Measurements from ENCODE around the gene FGF11.

DNA sequence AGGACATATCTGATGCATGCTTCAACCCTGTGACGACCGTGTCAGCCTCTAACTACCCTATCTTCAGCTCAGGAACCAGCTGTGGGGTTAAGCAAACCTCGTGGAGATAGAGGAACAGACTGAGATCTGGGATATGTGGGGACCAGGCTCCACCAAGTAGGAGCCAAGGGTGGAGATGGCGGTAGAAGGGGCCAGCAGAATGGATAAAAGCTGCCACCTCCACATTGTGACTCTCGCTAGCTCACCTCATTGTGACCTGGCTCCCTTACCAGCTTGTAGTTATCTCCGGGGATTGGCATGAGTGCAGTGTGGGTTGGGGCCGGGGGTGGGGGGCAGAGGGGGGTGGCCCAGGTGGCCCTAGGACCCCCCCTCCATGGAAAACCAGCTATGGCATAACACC lies 14.0 kb upstream of the FGF11 start, which contains the start of gene SPEM2:
- TF ChIP-seq, protein P1, sequence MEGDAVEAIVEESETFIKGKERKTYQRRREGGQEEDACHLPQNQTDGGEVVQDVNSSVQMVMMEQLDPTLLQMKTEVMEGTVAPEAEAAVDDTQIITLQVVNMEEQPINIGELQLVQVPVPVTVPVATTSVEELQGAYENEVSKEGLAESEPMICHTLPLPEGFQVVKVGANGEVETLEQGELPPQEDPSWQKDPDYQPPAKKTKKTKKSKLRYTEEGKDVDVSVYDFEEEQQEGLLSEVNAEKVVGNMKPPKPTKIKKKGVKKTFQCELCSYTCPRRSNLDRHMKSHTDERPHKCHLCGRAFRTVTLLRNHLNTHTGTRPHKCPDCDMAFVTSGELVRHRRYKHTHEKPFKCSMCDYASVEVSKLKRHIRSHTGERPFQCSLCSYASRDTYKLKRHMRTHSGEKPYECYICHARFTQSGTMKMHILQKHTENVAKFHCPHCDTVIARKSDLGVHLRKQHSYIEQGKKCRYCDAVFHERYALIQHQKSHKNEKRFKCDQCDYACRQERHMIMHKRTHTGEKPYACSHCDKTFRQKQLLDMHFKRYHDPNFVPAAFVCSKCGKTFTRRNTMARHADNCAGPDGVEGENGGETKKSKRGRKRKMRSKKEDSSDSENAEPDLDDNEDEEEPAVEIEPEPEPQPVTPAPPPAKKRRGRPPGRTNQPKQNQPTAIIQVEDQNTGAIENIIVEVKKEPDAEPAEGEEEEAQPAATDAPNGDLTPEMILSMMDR (IDR thresholded peaks at IDR 0.05; ENCODE audit: insufficient read depth, low read length, poor library complexity, severe bottlenecking): no peak
- no peak for TF ChIP-seq EZH2phosphoT487 (conservative IDR thresholded peaks at IDR 0.05; ENCODE audit: low read length)
